Endothelial cell (in vitro differentiated cells): ENCODE measurements around the gene CHPT1. TPM values are rescaled to one million over a fixed set of nuclear protein-coding genes. Genes with fewer than 3 reads are reported as not detected.

ENCODE experiments used
- DNase-seq: peaks from one replicate; pipeline ENCODE4 v3.0.0; 2021; ENCODE audit warnings: low spot score
- H3K27ac Mint-ChIP-seq: one replicate; pipeline ENCODE4 v1.8.0; 2021; ENCODE audit warnings: mixed read lengths, inconsistent platforms; ENCODE audit not compliant: unreplicated experiment
- H3K27me3 Mint-ChIP-seq: one replicate; pipeline ENCODE4 v1.8.0; 2021; ENCODE audit warnings: mild to moderate bottlenecking, moderate library complexity, mixed read lengths, inconsistent platforms; ENCODE audit not compliant: unreplicated experiment
- H3K36me3 Mint-ChIP-seq: one replicate; pipeline ENCODE4 v1.8.0; 2021; ENCODE audit warnings: mild to moderate bottlenecking, low read depth, mixed read lengths, inconsistent platforms; ENCODE audit not compliant: unreplicated experiment
- H3K4me1 Mint-ChIP-seq: one replicate; pipeline ENCODE4 v1.8.0; 2021; ENCODE audit warnings: mild to moderate bottlenecking, mixed read lengths, inconsistent platforms; ENCODE audit not compliant: unreplicated experiment
- H3K4me3 Mint-ChIP-seq: one replicate; pipeline ENCODE4 v1.8.0; 2021; ENCODE audit warnings: mild to moderate bottlenecking, mixed read lengths, inconsistent platforms; ENCODE audit not compliant: unreplicated experiment
- H3K9me3 Mint-ChIP-seq: one replicate; pipeline ENCODE4 v1.8.0; 2021; ENCODE audit warnings: mixed read lengths, inconsistent platforms; ENCODE audit not compliant: unreplicated experiment
- CTCF ChIP-seq: fragments of 200-600 bp; sonication (generic); IDR thresholded peaks from one replicate; pipeline ENCODE4 v1.5.0; 2021; ENCODE audit warnings: antibody characterized with exemption; ENCODE audit not compliant: unreplicated experiment
- total RNA-seq: library from RNA; stranded (reverse); fragmentation: NEBNext Ultra II Directional; extraction: Animal tissue kit (Norgen Biotek cat#: 25700); gene quantifications from one replicate; pipeline ENCODE4 v1.2.1, GENCODE V29; 2021; ENCODE audit not compliant: unreplicated experiment

Gene CHPT1
- total RNA-seq, 1 donor from 2014 or later: 6.2 TPM

- Mint-ChIP-seq H3K27me3 (no peaks in the 10 kb centered on the region), H3K9me3 (no peaks in the 10 kb centered on the region), H3K4me1 (no peaks in the 10 kb centered on the region), H3K36me3 (no peaks in the 10 kb centered on the region), H3K27ac (no peak overlapping the region), H3K4me3 (no peak overlapping the region)
- no peak for DNase-seq
- no peak for TF ChIP-seq CTCF
Observed at GRCh38 chr12:101719566-101719965, 22.1 kb downstream of the CHPT1 start.

- no peak for TF ChIP-seq CTCF
- no peaks in the 10 kb centered on the region for H3K27me3 Mint-ChIP-seq
- H3K27ac Mint-ChIP-seq: no peak overlapping the region
- DNase-seq: no peak
- no peak overlapping the region for H3K4me3 Mint-ChIP-seq
- H3K9me3 Mint-ChIP-seq: no peaks in the 10 kb centered on the region
- no peaks in the 10 kb centered on the region for H3K36me3 Mint-ChIP-seq
- no peaks in the 10 kb centered on the region for H3K4me1 Mint-ChIP-seq
Observed at GRCh38 chr12:101720118-101720517, 22.7 kb downstream of the CHPT1 start.

GRCh38 chr12:101722392-101722791 lies 25.0 kb downstream of the CHPT1 start:
- Mint-ChIP-seq H3K4me3 (no peak overlapping the region), H3K27me3 (no peaks in the 10 kb centered on the region), H3K36me3 (no peaks in the 10 kb centered on the region), H3K27ac (no peak overlapping the region), H3K9me3 (no peaks in the 10 kb centered on the region), H3K4me1 (no peaks in the 10 kb centered on the region)
- TF ChIP-seq CTCF: no peak
- DNase-seq: no peak

- no peaks in the 10 kb centered on the region for H3K36me3 Mint-ChIP-seq
- H3K9me3 Mint-ChIP-seq: no peaks in the 10 kb centered on the region
- H3K27me3 Mint-ChIP-seq: no peaks in the 10 kb centered on the region
- H3K4me1 Mint-ChIP-seq: no peaks in the 10 kb centered on the region
- no peak overlapping the region for H3K27ac Mint-ChIP-seq
- H3K4me3 Mint-ChIP-seq: no peak overlapping the region
- no peak for DNase-seq
- TF ChIP-seq CTCF: no peak
Observed at GRCh38 chr12:101727098-101727497, 29.7 kb downstream of the CHPT1 start.

- H3K9me3 Mint-ChIP-seq: no peaks in the 10 kb centered on the region
- no peaks in the 10 kb centered on the region for H3K4me1 Mint-ChIP-seq
- H3K4me3 Mint-ChIP-seq: no peak overlapping the region
- H3K36me3 Mint-ChIP-seq: no peaks in the 10 kb centered on the region
- H3K27me3 Mint-ChIP-seq: no peaks in the 10 kb centered on the region
- H3K27ac Mint-ChIP-seq: no peak overlapping the region
- no peak for TF ChIP-seq CTCF
- no peak for DNase-seq
Observed at GRCh38 chr12:101729842-101730241, 32.4 kb downstream of the CHPT1 start.
